Right atrium auricular region (tissue), 2 donors: ENCODE results near the gene OR51B4. TPM values are rescaled to one million over a fixed set of nuclear protein-coding genes. Genes with fewer than 3 reads are reported as not detected.

ENCODE experiments used
- DNase-seq: peaks from one replicate; pipeline ENCODE4 v3.0.0-alpha.2; 2019; ENCODE audit warnings: low spot score
- H3K27ac ChIP-seq, 2 donors: fragments of 200-600 bp; sonication (generic); 1 replicate in 1 of 2; 2 replicates in 1 of 2; pipeline ENCODE4 v1.5.1; 2016 to 2019
- H3K27me3 ChIP-seq, 2 donors: fragments of 200-600 bp; sonication (generic); one replicate each; pipeline versions ENCODE4 v1.5.1 to v1.6.0; 2017 to 2019
- H3K36me3 ChIP-seq: fragments of 200-600 bp; sonication (generic); one replicate; pipeline ENCODE4 v1.5.1; 2016
- H3K4me1 ChIP-seq, 2 donors: fragments of 200-600 bp; sonication (generic); one replicate each; pipeline versions ENCODE4 v1.5.1 to v1.6.0; 2017 to 2019
- H3K4me3 ChIP-seq, 2 donors: fragments of 200-600 bp; sonication (generic); 1 replicate in 1 of 2; 2 replicates in 1 of 2; pipeline ENCODE4 v1.5.1; 2017 to 2019; ENCODE audit warnings: mild to moderate bottlenecking in 1 of 2, moderate library complexity in 1 of 2
- H3K9me3 ChIP-seq, 2 donors: fragments of 200-600 bp; sonication (generic); one replicate each; pipeline ENCODE4 v1.5.1; 2019
- total RNA-seq, 2 donors: library from RNA; depleted of rRNA; stranded (reverse); fragments of >200 nt; gene quantifications; one replicate each; pipeline ENCODE4 v1.1.0, GENCODE V29; 2016
- TF ChIP-seq, protein P1 (sequence below), 2 donors: fragments of 200-600 bp; sonication (generic); IDR thresholded peaks; one replicate each; pipeline ENCODE4 v1.5.1; 2019; ENCODE audit warnings: antibody characterized with exemption in 2 of 2

The OR51B4 gene
- total RNA-seq, 2 donors from 2014 or later: not detected

GRCh38 chr11:5282628-5283027, 19.1 kb downstream of the OR51B4 start:
- no peak overlapping the region for H3K4me3 ChIP-seq
- no peaks in the 10 kb centered on the region for H3K27me3 ChIP-seq
- H3K36me3 ChIP-seq: no peaks in the 10 kb centered on the region
- no peaks in the 10 kb centered on the region for H3K9me3 ChIP-seq
- no peak overlapping the region for H3K27ac ChIP-seq
- TF ChIP-seq, protein P1, sequence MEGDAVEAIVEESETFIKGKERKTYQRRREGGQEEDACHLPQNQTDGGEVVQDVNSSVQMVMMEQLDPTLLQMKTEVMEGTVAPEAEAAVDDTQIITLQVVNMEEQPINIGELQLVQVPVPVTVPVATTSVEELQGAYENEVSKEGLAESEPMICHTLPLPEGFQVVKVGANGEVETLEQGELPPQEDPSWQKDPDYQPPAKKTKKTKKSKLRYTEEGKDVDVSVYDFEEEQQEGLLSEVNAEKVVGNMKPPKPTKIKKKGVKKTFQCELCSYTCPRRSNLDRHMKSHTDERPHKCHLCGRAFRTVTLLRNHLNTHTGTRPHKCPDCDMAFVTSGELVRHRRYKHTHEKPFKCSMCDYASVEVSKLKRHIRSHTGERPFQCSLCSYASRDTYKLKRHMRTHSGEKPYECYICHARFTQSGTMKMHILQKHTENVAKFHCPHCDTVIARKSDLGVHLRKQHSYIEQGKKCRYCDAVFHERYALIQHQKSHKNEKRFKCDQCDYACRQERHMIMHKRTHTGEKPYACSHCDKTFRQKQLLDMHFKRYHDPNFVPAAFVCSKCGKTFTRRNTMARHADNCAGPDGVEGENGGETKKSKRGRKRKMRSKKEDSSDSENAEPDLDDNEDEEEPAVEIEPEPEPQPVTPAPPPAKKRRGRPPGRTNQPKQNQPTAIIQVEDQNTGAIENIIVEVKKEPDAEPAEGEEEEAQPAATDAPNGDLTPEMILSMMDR (IDR thresholded peaks at IDR 0.05): no peak
- no peaks in the 10 kb centered on the region for H3K4me1 ChIP-seq
- no peak for DNase-seq

DNA sequence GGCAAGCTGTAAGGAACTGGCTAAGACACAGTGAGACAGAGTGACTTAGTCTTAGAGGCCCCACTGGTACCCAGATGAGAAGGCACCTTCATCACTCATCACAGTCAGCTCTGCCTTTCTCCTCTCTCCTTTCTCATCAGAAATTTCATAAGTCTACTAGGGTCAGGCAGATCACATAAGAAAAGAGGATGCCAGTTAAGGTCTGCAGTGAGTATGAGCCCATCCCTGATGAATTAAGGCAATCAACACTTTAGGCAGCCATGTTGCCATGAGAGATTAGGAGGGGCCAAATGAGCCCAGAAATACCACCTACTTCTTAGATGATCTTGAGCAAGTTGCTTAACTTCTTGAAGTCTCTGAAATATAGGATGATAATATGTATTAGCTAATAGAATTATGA, 20.1 kb downstream of the OR51B4 start:
- TF ChIP-seq, protein P1 (IDR thresholded peaks at IDR 0.05): no peak
- DNase-seq: no peak
- H3K36me3 ChIP-seq: no peaks in the 10 kb centered on the region
- H3K4me3 ChIP-seq: no peak overlapping the region
- H3K9me3 ChIP-seq: no peaks in the 10 kb centered on the region
- no peaks in the 10 kb centered on the region for H3K4me1 ChIP-seq
- no peak overlapping the region for H3K27ac ChIP-seq
- no peaks in the 10 kb centered on the region for H3K27me3 ChIP-seq

DNA sequence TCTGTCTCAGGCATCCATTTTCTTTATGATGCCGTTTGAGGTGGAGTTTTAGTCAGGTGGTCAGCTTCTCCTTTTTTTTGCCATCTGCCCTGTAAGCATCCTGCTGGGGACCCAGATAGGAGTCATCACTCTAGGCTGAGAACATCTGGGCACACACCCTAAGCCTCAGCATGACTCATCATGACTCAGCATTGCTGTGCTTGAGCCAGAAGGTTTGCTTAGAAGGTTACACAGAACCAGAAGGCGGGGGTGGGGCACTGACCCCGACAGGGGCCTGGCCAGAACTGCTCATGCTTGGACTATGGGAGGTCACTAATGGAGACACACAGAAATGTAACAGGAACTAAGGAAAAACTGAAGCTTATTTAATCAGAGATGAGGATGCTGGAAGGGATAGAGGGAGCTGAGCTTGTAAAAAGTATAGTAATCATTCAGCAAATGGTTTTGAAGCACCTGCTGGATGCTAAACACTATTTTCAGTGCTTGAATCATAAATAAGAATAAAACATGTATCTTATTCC, 21.1 kb downstream of the OR51B4 start:
- Histone ChIP-seq H3K27ac (no peak overlapping the region), H3K4me3 (no peak overlapping the region), H3K4me1 (no peaks in the 10 kb centered on the region), H3K36me3 (no peaks in the 10 kb centered on the region), H3K27me3 (no peaks in the 10 kb centered on the region), H3K9me3 (no peaks in the 10 kb centered on the region)
- DNase-seq: peak; percentile 64
- TF ChIP-seq, protein P1 (IDR thresholded peaks at IDR 0.05): no peak

- no peaks in the 10 kb centered on the region for H3K27me3 ChIP-seq
- H3K27ac ChIP-seq: no peak overlapping the region
- H3K4me1 ChIP-seq: no peaks in the 10 kb centered on the region
- TF ChIP-seq, protein P1 (IDR thresholded peaks at IDR 0.05): no peak
- DNase-seq: no peak
- H3K9me3 ChIP-seq: no peaks in the 10 kb centered on the region
- no peaks in the 10 kb centered on the region for H3K36me3 ChIP-seq
- H3K4me3 ChIP-seq: no peak overlapping the region
Measured at GRCh38 chr11:5279471-5280090, 22.2 kb downstream of the OR51B4 start.

DNA sequence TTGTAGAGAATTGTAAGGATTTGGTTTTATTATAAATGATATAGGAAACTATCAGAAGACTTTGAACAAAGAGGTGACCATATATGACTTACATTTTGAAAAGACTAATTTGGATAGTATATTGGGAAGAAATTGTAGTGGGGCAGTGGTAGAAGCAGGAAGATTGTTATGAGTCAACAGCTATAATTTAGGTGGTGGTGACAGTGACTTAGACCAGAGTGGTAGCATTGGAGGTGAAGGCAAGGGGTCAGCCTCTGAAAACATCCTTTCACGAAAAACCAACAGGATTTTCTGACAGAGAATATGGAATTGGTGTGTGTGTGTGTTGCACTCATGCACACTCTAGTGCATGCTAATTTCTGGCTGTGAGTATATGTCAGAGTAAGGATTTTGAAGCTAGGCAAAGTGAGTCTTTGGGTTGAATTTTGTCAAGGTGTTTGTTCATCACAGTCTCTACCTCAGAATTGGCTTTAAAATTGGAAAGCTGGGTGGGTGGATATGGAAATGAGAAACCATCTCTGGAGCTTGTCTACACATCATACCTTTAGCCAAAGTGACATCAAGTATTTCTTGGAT, 23.9 kb downstream of the OR51B4 start:
- H3K27ac ChIP-seq: no peak overlapping the region
- no peaks in the 10 kb centered on the region for H3K27me3 ChIP-seq
- no peaks in the 10 kb centered on the region for H3K9me3 ChIP-seq
- no peaks in the 10 kb centered on the region for H3K36me3 ChIP-seq
- H3K4me3 ChIP-seq: no peak overlapping the region
- no peak for DNase-seq
- TF ChIP-seq, protein P1 (IDR thresholded peaks at IDR 0.05): no peak
- no peaks in the 10 kb centered on the region for H3K4me1 ChIP-seq
